Adrenal gland (tissue), 5 donors: Measurements from ENCODE around the gene PRX.

Experiments
- POLR2A ChIP-seq, 2 donors: fragments of 450-650 bp; IDR thresholded peaks; one replicate each; pipeline ENCODE4 v1.6.1; 2017; ENCODE audit warnings: antibody characterized with exemption in 2 of 2, mild to moderate bottlenecking in 2 of 2, moderate library complexity in 1 of 2
- TF ChIP-seq, protein P1 (sequence below), 6 experiments: fragments of 450-650 bp in 4 of 6; fragments of 200-600 bp in 2 of 6; sonication (generic) in 1 of 6; IDR thresholded peaks; 1 replicate in 5 of 6; 2 replicates in 1 of 6; pipeline versions ENCODE4 v1.5.1 to v1.8.0; 2016 to 2021; ENCODE audit warnings: antibody characterized with exemption in 6 of 6, mild to moderate bottlenecking in 2 of 6, moderate library complexity in 1 of 6
- donor health status: DM: no; HTN: no; CAD: no.

- TF ChIP-seq POLR2A (IDR thresholded peaks at IDR 0.05) = no peak
- TF ChIP-seq, protein P1, sequence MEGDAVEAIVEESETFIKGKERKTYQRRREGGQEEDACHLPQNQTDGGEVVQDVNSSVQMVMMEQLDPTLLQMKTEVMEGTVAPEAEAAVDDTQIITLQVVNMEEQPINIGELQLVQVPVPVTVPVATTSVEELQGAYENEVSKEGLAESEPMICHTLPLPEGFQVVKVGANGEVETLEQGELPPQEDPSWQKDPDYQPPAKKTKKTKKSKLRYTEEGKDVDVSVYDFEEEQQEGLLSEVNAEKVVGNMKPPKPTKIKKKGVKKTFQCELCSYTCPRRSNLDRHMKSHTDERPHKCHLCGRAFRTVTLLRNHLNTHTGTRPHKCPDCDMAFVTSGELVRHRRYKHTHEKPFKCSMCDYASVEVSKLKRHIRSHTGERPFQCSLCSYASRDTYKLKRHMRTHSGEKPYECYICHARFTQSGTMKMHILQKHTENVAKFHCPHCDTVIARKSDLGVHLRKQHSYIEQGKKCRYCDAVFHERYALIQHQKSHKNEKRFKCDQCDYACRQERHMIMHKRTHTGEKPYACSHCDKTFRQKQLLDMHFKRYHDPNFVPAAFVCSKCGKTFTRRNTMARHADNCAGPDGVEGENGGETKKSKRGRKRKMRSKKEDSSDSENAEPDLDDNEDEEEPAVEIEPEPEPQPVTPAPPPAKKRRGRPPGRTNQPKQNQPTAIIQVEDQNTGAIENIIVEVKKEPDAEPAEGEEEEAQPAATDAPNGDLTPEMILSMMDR (IDR thresholded peaks at IDR 0.05) = no peak
These were observed 51.0 kb downstream of the PRX start for GRCh38 chr19:40362160-40362559.
